GM10266 (cell line): ENCODE results near the gene CNTN1.

ENCODE experiments used
- DNase-seq: peaks from one replicate; pipeline ENCODE4 v3.0.0; 2012; ENCODE audit errors: extremely low spot score
- CTCF ChIP-seq: IDR thresholded peaks from 2 replicates; pipeline ENCODE4 v1.5.1; 2012; ENCODE audit warnings: mild to moderate bottlenecking, low read depth; ENCODE audit not compliant: control insufficient read depth, insufficient read depth; ENCODE audit errors: missing control alignments

Gene CNTN1

GRCh38 chr12:40697566-40698259 lies 5.5 kb downstream of the CNTN1 start:
- no peak for TF ChIP-seq CTCF
- DNase-seq: no peak

GRCh38 chr12:40701756-40702155 lies 9.5 kb downstream of the CNTN1 start:
- no peak for DNase-seq
- TF ChIP-seq CTCF: no peak

- no peak for DNase-seq
- no peak for TF ChIP-seq CTCF
Observed at GRCh38 chr12:40711121-40711520, 18.9 kb downstream of the CNTN1 start.

GRCh38 chr12:40714636-40715035 lies 22.4 kb downstream of the CNTN1 start:
- no peak for TF ChIP-seq CTCF
- no peak for DNase-seq

- no peak for DNase-seq
- no peak for TF ChIP-seq CTCF
Observed at GRCh38 chr12:40716037-40716436, 23.8 kb downstream of the CNTN1 start.

- no peak for TF ChIP-seq CTCF
- DNase-seq: no peak
Observed at GRCh38 chr12:40717576-40717975, 25.3 kb downstream of the CNTN1 start.

GRCh38 chr12:40718878-40719372 lies 26.7 kb downstream of the CNTN1 start:
- TF ChIP-seq CTCF: no peak
- DNase-seq: no peak
